ENCODE data around the gene PIANP.

DNA sequence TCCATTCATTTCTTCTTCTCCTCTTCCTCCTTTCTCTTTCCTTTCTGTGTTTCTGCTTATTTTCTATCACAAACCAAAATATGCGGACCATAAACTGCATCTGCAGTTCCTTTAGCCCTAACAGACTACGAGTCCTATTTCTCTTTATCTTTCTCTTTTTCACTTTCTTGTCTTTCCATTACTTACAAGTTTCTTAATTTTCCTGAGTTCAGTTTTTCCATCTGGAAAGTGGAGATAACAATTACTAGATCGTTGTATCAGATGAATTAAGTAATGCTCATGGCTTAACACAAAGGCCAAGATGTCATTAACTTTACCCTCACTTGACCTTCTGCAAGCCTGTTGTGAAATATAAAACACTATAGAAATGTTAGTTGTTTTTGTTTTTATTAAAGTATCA, 22.2 kb upstream of the PIANP start:
- TF ChIP-seq, protein P1, sequence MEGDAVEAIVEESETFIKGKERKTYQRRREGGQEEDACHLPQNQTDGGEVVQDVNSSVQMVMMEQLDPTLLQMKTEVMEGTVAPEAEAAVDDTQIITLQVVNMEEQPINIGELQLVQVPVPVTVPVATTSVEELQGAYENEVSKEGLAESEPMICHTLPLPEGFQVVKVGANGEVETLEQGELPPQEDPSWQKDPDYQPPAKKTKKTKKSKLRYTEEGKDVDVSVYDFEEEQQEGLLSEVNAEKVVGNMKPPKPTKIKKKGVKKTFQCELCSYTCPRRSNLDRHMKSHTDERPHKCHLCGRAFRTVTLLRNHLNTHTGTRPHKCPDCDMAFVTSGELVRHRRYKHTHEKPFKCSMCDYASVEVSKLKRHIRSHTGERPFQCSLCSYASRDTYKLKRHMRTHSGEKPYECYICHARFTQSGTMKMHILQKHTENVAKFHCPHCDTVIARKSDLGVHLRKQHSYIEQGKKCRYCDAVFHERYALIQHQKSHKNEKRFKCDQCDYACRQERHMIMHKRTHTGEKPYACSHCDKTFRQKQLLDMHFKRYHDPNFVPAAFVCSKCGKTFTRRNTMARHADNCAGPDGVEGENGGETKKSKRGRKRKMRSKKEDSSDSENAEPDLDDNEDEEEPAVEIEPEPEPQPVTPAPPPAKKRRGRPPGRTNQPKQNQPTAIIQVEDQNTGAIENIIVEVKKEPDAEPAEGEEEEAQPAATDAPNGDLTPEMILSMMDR (IDR thresholded peaks at IDR 0.05) = no peak
- no peak for TF ChIP-seq POLR2A (IDR thresholded peaks at IDR 0.05)
